ENCODE data around the gene RHBDL1. TPM values are rescaled to one million over a fixed set of nuclear protein-coding genes. Genes with fewer than 3 reads are reported as not detected.

Gene RHBDL1
- total RNA-seq, 1 donor from 2014 or later, result 6.1 TPM

- peaks cover 52% of the 10 kb centered on the region for H3K27me3 Mint-ChIP-seq (ENCODE audit: low read depth)
- H3K4me1 Mint-ChIP-seq, result peaks cover 8% of the 10 kb centered on the region
- peak; percentile 94 to 96 for DNase-seq (ENCODE audit: low spot score in 2 of 2, unreplicated experiment in 2 of 2)
- no peaks in the 10 kb centered on the region for H3K9me3 Mint-ChIP-seq
- peak within 1 kb of the TSS; percentile 56 for H3K4me3 Mint-ChIP-seq
- no peaks in the 10 kb centered on the region for H3K36me3 Mint-ChIP-seq
- H3K27ac Mint-ChIP-seq, result no peak within 1 kb of the TSS
- no peak for TF ChIP-seq CTCF (IDR thresholded peaks at IDR 0.05; ENCODE audit: unreplicated experiment)
These were observed 39.3 kb downstream of the RHBDL1 start, which contains the start of gene METRN for GRCh38 chr16:714558-715476. Gene METRN (plus strand): TSS chr16:715118. CDS start chr16:715290, 172 bp downstream.

GRCh38 chr16:715477-716199 lies 40.2 kb downstream of the RHBDL1 start:
- DNase-seq (ENCODE audit: low spot score in 2 of 2, unreplicated experiment in 2 of 2), result no peak
- H3K4me1 Mint-ChIP-seq, result peaks cover 13% of the 10 kb centered on the region
- peak overlapping the region; percentile 56 for H3K4me3 Mint-ChIP-seq
- peaks cover 44% of the 10 kb centered on the region for H3K27me3 Mint-ChIP-seq (ENCODE audit: low read depth)
- TF ChIP-seq CTCF (IDR thresholded peaks at IDR 0.05; ENCODE audit: unreplicated experiment), result no peak
- no peak overlapping the region for H3K27ac Mint-ChIP-seq
- no peaks in the 10 kb centered on the region for H3K9me3 Mint-ChIP-seq
- no peaks in the 10 kb centered on the region for H3K36me3 Mint-ChIP-seq

- Mint-ChIP-seq H3K27ac (no peak overlapping the region), H3K36me3 (no peaks in the 10 kb centered on the region), H3K9me3 (no peaks in the 10 kb centered on the region), H3K27me3 (ENCODE audit: low read depth) (peaks cover 42% of the 10 kb centered on the region), H3K4me3 (peak overlapping the region; percentile 56), H3K4me1 (peaks cover 13% of the 10 kb centered on the region)
- DNase-seq (ENCODE audit: low spot score in 2 of 2, unreplicated experiment in 2 of 2), result no peak
- TF ChIP-seq CTCF (IDR thresholded peaks at IDR 0.05; ENCODE audit: unreplicated experiment), result no peak
These were observed 40.7 kb downstream of the RHBDL1 start for GRCh38 chr16:716200-716568.

- Mint-ChIP-seq H3K4me1 (peaks cover 13% of the 10 kb centered on the region), H3K36me3 (no peaks in the 10 kb centered on the region)
- no peak for DNase-seq (ENCODE audit: low spot score in 2 of 2, unreplicated experiment in 2 of 2)
These were observed 41.4 kb downstream of the RHBDL1 start for GRCh38 chr16:716768-717325.

More at GRCh38 chr16:716768-717325, 41.4 kb downstream of the RHBDL1 start:
- Mint-ChIP-seq H3K27me3 (ENCODE audit: low read depth) (peaks cover 37% of the 10 kb centered on the region), H3K27ac (no peak overlapping the region), H3K9me3 (no peaks in the 10 kb centered on the region), H3K4me3 (no peak overlapping the region)
- no peak for TF ChIP-seq CTCF (IDR thresholded peaks at IDR 0.05; ENCODE audit: unreplicated experiment)

Measured in mesothelial cell of epicardium (in vitro differentiated cells).